GM23338 (cell line): ENCODE measurements around the gene TRAF3.

Experiments used
- CREB1 ChIP-seq: fragments of 250-450 bp; sonication (Bioruptor Pico); IDR thresholded peaks from 2 replicates; pipeline ENCODE4 v1.5.0; 2020; ENCODE audit warnings: low read depth, mild to moderate bottlenecking, moderate library complexity
- CTCF ChIP-seq, 2 experiments: fragments of 200-600 bp in 1 of 2; sonication (generic) in 1 of 2; conservative IDR thresholded peaks; 2 replicates each; pipeline versions ENCODE4 v1.5.1 to v1.6.1; 2016 to 2017; ENCODE audit warnings: antibody characterized with exemption in 2 of 2, low read depth in 2 of 2, mild to moderate bottlenecking in 2 of 2, moderate library complexity in 1 of 2
- EZH2 ChIP-seq: fragments of 200-600 bp; sonication (generic); IDR thresholded peaks from one replicate; pipeline ENCODE4 v1.8.0; 2017; ENCODE audit warnings: antibody characterized with exemption, mild to moderate bottlenecking, low read depth; ENCODE audit not compliant: unreplicated experiment
- EZH2phosphoT487 ChIP-seq: fragments of 200-600 bp; sonication (generic); IDR thresholded peaks from one replicate; pipeline ENCODE4 v1.8.1; 2018; ENCODE audit warnings: antibody characterized with exemption; ENCODE audit not compliant: unreplicated experiment
- POLR2AphosphoS5 ChIP-seq: IDR thresholded peaks from 2 replicates; pipeline ENCODE4 v1.6.1; 2016; ENCODE audit warnings: antibody characterized with exemption, low read depth
- REST ChIP-seq: IDR thresholded peaks from one replicate; pipeline ENCODE4 v1.6.1; 2018; ENCODE audit warnings: antibody characterized with exemption; ENCODE audit not compliant: unreplicated experiment
- STAT1 ChIP-seq: IDR thresholded peaks from one replicate; pipeline ENCODE4 v1.6.1; 2016; ENCODE audit warnings: antibody characterized with exemption; ENCODE audit not compliant: unreplicated experiment

GRCh38 chr14:102777711-102778337 is 575 bp downstream of the TRAF3 start:
- TF ChIP-seq EZH2 (no peak), CTCF (conservative IDR thresholded peaks at IDR 0.05; ENCODE audit: low read depth in 2 of 2) (no peak), POLR2AphosphoS5 (no peak), CREB1 (CRISPR knock-in tag) (no peak), EZH2phosphoT487 (no peak), REST (no peak), STAT1 (no peak)
